Activated T-helper 1 cell treated with Interleukin-2 at 50 U/mL for 16 hours (primary cell): ENCODE data around the gene NRXN3.

Experiments used
- DNase-seq: peaks from one replicate; pipeline ENCODE4 v3.0.0-alpha.2; 2020; ENCODE audit warnings: low read depth

The NRXN3 gene

DNA sequence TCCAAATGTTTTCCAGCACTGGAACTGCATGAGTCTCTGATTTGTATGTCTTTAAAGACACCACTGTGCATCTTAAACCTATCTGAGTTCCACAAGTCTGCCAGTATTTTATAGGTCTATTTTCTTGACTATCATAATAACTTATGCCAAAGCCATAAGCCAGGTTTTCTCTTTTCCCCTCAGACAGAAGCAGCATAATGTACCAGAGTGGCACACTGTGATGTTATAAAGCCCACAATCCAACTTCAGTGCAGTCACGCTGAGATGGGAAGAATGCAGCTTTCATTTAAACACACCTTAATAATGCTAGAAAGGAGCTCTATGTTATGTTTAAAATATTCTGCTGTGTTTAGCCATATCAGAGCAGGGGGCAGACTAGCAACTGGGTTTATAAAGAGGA, 1117.8 kb downstream of the NRXN3 start:
- no peak for DNase-seq

DNA sequence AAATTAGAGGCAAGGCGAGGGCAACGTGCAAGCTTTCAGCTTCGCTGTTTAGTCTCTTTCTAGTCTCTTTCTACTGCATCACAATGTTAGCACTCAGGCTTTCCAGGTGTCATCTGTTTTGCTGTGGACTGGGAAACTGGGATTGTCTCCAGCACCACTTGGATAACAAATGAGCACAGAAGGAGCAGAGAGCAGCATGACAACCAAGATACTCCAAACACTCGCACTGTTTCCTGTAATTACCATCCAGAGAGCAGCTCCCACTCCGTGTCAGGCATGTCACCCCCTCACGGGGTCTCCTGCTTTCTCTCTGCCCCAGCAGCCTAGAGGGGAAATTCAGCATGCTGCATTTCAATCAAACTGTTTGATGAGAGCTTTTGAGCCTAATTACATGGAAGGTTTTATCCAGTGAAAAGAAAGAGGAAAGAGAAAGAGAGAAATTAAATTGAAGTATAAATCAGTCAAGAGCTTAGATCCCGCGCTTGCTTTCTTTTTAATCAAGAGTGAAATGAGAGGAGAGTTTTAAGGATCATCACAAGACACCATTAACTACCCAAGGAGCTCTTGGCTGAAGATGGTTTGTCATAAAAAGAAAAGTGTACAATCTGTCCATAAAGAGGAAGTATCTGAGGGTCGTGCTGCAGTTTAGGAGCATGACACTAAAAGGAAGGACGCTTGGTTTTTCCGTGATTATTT, 1123.5 kb downstream of the NRXN3 start:
- no peak for DNase-seq

DNA sequence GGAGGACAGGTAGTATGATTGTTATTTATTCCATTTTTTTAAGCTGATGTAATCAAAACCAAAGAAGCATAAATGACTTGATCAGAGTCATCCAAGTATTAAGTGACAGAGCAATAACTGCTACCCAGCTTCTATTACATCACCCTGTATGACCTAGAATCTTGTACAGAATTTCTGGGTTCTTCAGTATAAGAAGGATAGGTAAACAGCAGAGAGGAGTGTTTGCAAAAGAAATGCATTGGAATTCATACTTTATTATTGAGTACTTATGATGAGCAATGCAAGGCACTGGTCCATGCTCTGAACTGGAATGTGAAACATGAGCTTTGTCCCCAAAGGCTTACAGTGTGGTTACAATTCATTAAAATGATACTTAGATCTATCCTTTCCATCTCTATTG, 1124.3 kb downstream of the NRXN3 start:
- DNase-seq, result no peak

DNA sequence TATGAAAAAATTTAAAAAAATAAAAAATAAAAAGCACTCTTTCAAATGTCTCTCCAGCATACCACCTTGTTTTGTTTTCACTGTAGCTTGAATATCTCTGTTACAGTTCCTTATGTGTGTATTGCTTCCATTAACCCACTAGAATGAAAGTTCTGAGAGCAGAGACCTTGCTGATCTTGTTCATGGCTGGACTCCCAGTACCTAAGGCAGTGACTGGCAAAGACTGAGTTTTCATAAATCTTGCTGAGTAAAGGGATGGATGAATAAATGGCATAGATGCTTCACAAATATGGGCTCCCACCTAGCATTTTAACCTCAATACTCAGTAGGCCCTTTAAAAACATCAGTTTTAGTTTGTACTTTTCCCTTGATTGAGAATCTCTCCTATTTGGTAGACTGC, 1125.2 kb downstream of the NRXN3 start:
- DNase-seq, result no peak

DNA sequence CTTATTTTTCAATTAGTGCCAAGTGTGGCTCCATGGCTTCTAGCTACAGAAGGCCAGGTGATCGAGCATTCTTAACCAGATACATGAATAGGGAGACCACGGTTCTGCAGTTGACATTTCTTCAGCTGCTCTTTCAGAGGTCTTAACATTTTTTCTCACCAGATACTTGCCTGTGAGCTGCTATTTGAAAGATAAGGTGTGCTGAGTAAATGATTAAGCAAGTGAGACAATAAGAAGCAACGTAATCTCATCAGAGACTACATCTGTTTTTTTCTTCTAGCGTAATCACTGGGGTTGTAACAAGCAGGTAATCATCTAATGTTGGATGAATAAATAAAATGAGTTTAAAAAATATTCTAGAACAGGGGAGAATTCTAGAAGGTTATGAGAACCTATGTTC, 1128.2 kb downstream of the NRXN3 start:
- DNase-seq, result no peak

DNA sequence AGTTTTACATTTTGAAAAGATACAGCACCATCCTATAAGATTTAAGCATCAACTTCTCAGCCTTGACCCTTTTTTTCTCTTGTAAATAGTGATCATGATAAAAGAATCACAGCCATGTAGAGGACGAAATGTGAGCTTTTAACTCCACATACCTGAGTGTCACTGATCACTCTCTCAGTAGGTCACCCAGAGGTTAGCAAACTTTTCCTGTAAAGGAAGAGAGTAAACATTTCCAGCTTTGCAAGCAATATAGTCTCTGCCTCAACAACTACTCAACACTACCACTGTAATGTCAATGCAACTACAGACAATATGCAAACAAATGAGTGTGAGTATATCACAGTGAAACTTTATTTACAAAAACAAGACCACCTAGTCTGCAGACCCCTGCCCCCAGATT, 1129.0 kb downstream of the NRXN3 start:
- no peak for DNase-seq

DNA sequence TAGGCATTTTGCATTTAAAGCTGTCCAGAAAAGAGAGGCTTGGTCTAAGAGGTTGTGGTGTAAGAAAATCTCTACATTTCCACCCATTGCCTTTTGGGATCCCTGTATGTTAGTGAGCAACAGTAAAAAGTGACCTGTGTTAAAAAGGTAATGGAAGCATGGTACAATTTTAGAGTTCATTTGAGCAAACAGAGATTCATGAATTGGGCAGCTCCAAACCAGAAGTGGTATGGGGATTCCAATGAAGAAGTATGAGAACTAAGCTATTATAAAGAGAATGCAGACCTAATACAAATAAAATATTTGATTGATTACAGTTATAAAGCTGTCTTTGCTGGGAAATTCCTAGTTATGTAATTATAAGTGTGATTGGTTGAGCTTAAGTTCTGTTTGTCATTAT, 1134.1 kb downstream of the NRXN3 start:
- no peak for DNase-seq

DNA sequence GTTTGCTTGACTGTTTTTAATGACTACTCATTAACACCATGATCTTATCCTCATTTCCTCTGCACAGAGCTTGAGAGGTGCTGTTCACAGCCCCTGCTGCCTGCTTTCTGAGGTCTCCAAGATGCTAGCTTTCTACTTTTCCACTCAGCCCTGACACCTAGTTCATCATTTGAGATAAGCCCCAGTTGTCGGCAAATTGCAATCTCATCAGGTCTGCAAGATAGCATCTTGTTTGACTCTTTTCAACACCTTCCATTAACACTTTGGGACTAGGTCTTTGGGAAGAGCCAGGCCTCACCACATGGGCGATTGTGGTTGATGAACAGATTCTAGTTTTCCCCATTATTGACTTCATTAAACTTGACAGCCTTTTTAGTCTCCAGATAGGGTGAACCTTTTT, 1136.4 kb downstream of the NRXN3 start:
- DNase-seq, result no peak

DNA sequence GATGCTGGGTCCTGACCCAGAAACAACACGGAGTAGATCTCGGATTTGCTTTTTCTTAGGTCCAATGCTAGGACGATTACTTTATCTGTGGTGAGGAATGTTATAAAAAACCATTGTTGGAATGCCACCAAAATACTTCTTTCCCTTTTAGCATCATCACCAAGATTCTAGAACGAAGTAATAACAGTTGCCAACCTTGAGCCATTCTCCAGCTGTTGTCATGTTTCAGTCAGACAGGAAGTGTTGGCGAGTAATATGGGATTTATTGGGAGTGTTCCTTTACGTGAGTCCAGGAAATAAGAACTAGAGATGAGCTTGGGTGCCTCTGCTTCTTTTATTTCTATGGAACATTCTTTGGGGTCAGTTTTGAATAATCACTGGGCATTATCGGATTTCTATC, 1148.2 kb downstream of the NRXN3 start:
- DNase-seq, result no peak

DNA sequence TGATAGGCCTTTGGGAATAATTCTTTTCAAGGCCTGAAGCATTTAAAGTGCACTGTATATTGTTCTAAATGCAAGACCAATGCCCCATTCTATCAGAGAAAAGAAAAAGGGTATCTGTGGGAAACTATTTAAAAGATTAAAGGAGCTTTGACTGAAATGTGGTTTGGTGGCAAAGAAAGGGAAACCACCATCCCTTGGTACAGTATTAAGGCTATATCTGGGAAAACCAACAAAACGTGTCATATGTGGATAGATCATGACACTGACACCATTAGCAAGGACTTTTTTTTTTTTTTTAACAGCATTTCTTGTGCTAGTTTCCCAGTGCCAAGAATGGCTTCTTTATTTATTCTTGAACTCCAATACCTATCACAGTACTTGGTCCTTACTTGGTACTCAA, 1150.4 kb downstream of the NRXN3 start:
- DNase-seq, result no peak

DNA sequence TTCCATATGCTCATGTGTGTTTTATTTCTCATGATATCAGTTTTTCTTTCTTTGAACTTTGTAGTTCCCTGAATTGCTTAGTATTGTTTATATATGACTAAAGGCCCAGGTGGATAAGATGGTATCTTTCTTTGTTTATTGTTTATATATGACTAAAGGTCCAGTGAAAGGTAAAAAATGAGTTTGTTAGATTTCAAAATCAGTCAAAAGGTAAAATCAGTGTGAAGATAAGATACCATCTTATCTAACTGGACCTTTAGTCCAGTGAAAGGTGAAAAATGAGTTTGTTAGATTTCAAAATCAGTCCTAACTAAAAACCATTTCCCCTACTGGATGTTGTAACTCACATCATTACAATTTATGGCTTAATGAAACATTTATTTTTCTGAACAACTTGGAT, 1150.9 kb downstream of the NRXN3 start:
- DNase-seq, result no peak

DNA sequence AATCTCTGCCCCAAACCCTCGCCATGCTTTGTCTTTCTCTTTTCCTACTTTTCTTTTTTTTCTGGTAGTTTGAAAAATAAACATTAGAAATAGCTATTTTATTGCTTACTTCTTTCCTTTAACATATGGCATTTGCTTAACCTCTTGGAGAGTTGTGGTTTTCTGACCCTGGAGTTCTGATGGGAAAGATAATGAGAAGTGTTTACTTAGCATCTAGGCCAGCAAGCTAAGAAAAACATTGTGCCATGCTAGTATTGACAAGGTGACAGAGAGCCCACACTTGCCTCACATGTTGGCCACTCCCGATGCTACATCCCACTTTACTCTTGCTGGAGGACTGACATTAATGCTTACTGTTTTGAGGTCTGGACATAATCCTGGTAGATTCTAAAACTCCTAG, 1154.9 kb downstream of the NRXN3 start:
- no peak for DNase-seq

DNA sequence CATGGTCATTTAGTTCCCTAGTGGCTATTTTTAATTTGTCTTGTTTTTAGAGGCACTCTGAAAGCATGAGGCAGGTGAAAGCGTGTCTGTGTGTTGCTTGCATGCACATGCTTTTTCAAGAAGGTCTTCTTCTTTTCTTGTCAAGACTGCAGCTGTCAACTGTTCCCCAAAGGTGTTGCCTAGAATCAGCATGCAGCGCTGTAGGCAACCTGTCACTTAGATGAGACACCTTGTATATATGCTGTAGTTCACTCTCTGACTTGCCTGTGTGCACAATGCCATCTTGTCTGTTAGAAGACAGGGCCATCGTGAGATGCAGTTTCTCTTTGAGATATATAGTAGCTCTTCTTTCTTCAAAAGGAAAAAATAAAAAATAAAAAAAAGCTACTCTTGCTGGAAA, 1155.4 kb downstream of the NRXN3 start:
- no peak for DNase-seq

DNA sequence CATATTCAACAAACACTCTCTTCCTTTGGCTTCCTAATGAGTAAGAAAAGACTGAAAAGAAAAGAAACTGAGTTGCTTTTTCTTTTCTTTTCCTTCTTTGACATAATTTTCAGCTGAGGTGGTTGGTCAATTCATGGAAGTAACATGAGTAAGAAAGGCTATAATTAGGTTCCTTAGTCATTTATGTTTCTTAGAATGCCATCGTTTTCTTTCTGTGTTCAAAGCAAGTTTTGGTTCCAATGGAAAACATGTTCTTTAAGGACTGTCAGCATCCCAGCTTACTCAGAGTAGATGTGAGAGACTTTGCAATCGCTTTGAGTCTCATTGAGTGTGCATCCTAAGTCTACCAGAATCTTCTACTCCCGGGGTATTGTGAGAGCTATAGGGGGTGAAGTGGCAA, 1158.7 kb downstream of the NRXN3 start:
- no peak for DNase-seq

DNA sequence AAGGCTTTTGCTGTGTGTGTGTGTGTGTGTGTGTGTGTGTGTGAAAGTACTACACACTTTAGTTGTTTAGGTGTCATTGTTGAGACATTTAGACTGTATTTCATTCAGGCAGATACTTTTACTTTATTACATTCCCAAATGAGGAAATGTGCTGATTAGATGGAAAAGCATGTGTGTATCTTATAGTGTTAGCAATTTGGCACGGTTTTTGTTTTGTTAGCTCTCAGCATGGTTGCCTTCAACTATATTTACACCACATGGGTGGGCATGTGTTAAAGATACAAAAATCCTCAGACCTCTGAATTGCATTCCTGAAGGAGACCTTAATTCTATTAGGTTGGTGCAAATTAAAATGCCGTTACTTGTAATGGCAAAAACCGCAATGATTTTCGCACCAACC, 1161.7 kb downstream of the NRXN3 start:
- no peak for DNase-seq

DNA sequence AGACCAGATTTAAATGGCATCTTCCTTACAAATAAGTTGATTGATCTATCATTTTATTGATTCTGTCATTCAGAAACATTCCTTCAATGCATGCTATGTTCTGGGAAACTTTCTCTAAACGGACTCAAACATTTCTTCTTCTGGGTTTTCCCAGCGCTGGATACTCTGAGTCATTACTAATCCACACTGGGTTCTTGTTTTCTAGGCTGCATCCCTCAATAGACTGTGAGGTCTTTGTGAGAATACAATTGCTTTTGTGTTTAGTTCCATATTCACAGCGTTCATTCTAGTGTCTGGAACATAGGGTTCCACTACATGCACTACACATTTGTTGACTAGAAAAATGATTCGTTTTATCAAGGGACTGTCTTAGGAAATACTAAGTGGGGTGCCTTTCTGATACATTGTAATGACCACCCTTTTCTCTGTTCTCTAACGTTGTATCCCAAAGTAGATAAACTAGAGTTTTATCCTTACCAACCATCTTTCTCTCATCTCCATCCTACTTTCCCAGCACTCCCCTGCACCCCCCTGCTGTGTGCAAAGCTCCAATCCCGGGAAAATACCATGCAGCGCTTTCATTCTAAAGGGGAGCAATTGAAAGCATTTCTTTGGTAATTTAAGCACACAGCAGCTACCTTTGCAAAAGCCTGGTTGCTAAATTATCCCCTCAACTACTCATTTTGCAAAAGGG, 1162.5 kb downstream of the NRXN3 start:
- DNase-seq, result no peak

DNA sequence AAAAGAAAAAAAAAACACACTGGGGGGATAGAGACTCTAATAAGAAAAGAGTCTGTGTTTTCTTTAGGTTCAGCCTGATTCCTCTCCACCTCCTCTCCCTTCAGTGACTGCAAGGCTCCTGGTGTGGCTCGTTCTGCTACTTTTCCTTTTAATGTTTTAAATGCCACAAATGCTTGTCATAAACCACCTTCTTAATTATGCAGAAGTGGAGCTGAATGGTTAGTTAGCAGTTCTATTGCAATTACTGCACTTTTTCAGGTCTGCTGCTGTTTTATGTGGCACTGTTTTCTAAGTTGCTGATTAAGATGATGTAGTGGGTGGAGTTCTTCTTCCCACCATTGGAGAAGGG, 1163.0 kb downstream of the NRXN3 start:
- no peak for DNase-seq

DNA sequence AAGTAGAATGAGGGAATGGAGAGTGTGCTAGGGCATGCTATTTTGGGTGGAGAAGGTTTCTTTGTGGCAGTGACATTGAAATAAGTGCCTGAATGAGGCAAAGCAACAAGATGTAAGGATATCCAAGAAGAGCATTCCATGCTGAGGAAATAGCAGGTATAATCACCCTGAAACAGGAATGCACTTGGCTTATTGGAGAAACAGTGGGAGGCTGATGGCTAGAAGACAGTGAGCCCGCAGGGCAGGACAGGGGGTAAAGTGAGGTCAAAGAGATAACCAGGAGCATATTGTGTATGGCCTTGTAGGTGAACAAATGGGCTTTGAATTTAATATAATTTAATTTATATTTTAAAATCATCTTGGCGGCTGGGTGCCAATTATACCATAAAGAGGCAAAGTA, 1164.1 kb downstream of the NRXN3 start:
- no peak for DNase-seq

DNA sequence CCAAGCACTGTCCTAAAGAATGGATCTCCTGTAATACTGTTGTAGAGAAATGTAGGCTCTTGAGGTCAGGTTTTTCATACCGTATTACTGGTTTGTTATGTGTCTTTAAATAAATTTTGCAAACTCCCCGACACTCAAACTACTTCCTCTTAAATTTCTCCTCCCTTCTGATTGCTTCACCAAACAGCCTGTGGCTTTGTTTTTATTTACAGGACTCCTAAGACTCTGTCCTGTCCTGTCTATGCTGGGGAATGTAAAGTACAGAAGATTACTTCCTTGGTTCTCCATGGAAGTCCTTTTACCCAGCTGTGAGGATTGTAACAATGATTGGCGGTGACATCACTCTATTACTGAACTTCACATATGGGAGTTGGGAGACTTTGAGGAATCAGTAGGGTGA, 1167.6 kb downstream of the NRXN3 start:
- DNase-seq, result no peak

DNA sequence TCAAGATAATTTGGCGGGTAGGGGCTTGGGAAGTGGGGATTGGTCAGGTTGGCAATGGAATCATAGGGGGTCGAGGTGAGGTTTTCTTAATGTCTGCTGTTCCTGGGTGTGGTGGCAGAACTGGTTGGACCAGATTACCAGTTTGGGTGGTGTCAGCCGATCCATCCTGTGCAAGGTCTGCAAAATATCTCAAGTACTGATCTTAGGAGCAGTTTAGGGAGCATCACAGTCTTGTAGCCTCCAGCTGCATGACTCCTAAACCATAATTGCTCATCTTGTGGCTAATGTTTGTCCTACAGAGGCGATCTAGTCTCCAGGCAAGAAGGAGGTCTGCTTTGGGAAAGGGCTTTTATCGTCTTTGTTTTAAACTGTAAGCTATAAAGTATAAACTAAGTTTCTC, 1172.8 kb downstream of the NRXN3 start:
- DNase-seq, result no peak

DNA sequence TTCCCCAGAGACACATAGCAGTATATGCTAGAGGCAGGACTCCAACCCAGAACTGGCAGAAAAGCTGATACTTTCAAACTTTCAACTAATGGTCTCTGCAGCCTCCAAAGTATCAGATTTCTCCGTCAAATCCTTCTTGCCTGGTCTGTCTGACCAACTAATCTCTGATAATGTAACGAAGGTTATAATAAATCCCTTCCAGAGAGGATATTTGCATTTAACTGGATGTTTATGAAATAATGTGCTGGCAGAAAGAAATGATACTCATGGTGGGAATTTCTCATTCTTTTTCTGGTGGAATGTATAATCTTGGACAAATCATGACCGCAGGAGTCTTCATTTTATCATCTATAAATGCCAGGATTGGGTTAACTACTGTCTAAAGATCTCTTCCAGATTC, 1180.8 kb downstream of the NRXN3 start:
- no peak for DNase-seq

DNA sequence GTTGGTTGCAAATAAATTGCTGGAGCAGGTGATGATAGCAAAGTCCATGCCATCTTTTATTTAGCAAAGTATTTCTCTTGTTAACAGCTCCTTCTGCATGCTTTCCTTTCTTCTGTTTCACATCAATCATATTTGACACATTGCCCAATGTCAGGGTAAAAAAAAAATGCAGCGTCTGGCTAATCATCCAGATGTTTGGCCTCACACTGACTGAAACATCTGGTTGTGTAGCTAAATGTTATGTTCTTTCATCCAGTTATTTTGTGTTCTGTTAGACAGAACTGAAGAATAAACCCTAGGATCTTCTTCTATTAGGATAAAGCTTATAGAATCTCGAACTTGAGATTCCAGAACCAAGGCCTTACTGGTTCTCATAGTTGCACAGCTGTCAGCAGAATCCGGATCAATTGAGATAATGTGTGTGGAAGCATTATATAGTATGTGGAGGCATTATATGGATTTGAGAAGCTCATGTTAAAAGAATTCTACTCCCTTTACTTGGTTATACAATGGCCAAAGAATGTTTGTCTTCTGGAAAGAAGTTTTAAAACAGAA, 1182.0 kb downstream of the NRXN3 start:
- DNase-seq, result no peak

DNA sequence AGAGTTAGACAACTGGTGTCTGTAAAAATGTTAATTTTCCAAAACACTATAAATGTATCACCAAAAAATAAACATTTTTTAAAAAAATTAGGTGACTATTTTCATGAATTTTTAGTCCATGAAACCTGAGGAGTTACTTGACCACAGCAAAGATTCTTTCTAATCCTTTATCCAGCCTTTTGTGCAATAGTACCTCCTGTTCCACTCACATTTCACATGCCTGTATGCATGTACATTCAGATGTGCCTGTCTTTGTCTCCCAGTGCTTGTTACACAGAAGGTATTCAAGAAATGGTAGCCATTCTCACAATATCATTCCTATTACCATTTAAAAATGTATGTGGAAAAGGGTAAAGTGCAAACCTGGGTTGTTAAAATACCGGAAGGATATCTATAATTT, 1184.2 kb downstream of the NRXN3 start:
- no peak for DNase-seq

DNA sequence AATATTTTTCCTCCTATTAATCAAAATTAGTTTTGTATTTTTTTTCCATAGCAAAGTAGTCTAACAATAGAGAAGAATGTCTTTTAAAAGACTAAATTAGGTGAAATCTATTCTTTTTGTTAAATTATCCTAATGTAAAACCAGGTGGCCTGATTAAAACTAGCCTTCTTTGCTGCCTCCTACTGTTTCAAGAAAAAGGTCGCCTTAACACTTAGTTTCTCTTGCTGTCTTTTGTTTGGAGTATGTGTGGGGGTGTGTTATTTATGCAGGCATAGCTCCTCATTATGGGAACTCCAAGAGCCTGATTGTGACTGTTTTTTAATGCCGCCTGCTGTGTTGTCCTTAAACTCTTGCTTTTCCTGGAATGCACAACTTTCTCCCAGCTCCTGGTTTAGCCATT, 1185.9 kb downstream of the NRXN3 start:
- DNase-seq, result no peak
